Tongue (tissue), 2 donors: Measurements from ENCODE around the gene KRTAP9-6. TPM values are rescaled to one million over a fixed set of nuclear protein-coding genes. Genes with fewer than 3 reads are reported as not detected.
"Not testable (repeated sequence)": the region's sequence is repeated elsewhere in the genome, so short reads cannot be mapped to it uniquely, and the experiment has no call there.

ENCODE experiments used
- DNase-seq: peaks from one replicate; pipeline ENCODE4 v3.0.0-alpha.2; 2015
- total RNA-seq: library from RNA; depleted of rRNA; stranded (reverse); fragments of >200 nt; gene quantifications from one replicate; pipeline ENCODE4 v1.2.3, GENCODE V29; 2014

KRTAP9-6 gene
- total RNA-seq, result not detected

GRCh38 chr17:41265078-41265477, at the start of gene KRTAP9-6:
TSS of gene KRTAP9-6 (plus strand) at chr17:41265378. CDS start at chr17:41265378, 0 bp downstream.
- no peak for DNase-seq

GRCh38 chr17:41215681-41216080, 49.5 kb upstream of the KRTAP9-6 start:
- no peak for DNase-seq

- no peak for DNase-seq
These were observed 41.4 kb upstream of the KRTAP9-6 start for GRCh38 chr17:41223821-41224220.

GRCh38 chr17:41226051-41226450, 39.1 kb upstream of the KRTAP9-6 start:
- DNase-seq, result no peak

GRCh38 chr17:41226598-41227095, 38.5 kb upstream of the KRTAP9-6 start, which contains the start of gene KRTAP9-2:
TSS of gene KRTAP9-2 (plus strand) at chr17:41226648. CDS start at chr17:41226655, 7 bp downstream.
- DNase-seq, result not testable (repeated sequence)

GRCh38 chr17:41230094-41230493, 35.1 kb upstream of the KRTAP9-6 start:
- DNase-seq, result no peak

- no peak for DNase-seq
These were observed 33.4 kb upstream of the KRTAP9-6 start for GRCh38 chr17:41231731-41232130.

- DNase-seq, result not testable (repeated sequence)
These were observed 32.6 kb upstream of the KRTAP9-6 start, which contains the start of gene KRTAP9-3 for GRCh38 chr17:41232399-41233105. TSS of gene KRTAP9-3 (plus strand) at chr17:41232449. CDS start at chr17:41232502, 53 bp downstream.

GRCh38 chr17:41237116-41237515, 28.1 kb upstream of the KRTAP9-6 start:
- DNase-seq, result not testable (repeated sequence)

- DNase-seq, result not testable (repeated sequence)
These were observed 27.2 kb upstream of the KRTAP9-6 start, which contains the start of gene KRTAP9-8 for GRCh38 chr17:41237949-41238437. TSS of gene KRTAP9-8 (plus strand) at chr17:41237999. CDS start at chr17:41238052, 53 bp downstream.

- DNase-seq, result not testable (repeated sequence)
These were observed 18.0 kb upstream of the KRTAP9-6 start for GRCh38 chr17:41246995-41247787.

- not testable (repeated sequence) for DNase-seq
These were observed 15.4 kb upstream of the KRTAP9-6 start, which contains the start of gene KRTAP9-4 for GRCh38 chr17:41249637-41250240. TSS of gene KRTAP9-4 (plus strand) at chr17:41249687. CDS start at chr17:41249721, 34 bp downstream.

GRCh38 chr17:41251261-41251660, 13.9 kb upstream of the KRTAP9-6 start:
- DNase-seq, result no peak

- no peak for DNase-seq
These were observed 10.3 kb upstream of the KRTAP9-6 start for GRCh38 chr17:41254861-41255260.

GRCh38 chr17:41255381-41256290, 9.5 kb upstream of the KRTAP9-6 start, which contains the start of gene KRTAP9-9:
TSS of gene KRTAP9-9 (plus strand) at chr17:41255384.
- DNase-seq, result not testable (repeated sequence)

GRCh38 chr17:41256291-41256685, 8.9 kb upstream of the KRTAP9-6 start:
- no peak for DNase-seq

GRCh38 chr17:41258406-41258805, 6.8 kb upstream of the KRTAP9-6 start:
- no peak for DNase-seq

- DNase-seq, result no peak
These were observed 2.0 kb upstream of the KRTAP9-6 start for GRCh38 chr17:41263212-41263611.

- DNase-seq, result no peak
These were observed 579 bp upstream of the KRTAP9-6 start for GRCh38 chr17:41264599-41264998.

GRCh38 chr17:41267711-41268110, 2.5 kb downstream of the KRTAP9-6 start:
- no peak for DNase-seq

GRCh38 chr17:41271323-41271722, 6.1 kb downstream of the KRTAP9-6 start:
- DNase-seq, result not testable (repeated sequence)
